Left lung (tissue), 10 donors: ENCODE data around the gene KRTAP19-5. TPM values are rescaled to one million over a fixed set of nuclear protein-coding genes. Genes with fewer than 3 reads are reported as not detected.

Experiments
- ATAC-seq: fragments of 200-7000 bp; cut with Tn5 transposase; one replicate; pipeline ENCODE4 v1.9.1; 2020; ENCODE audit warnings: moderate library complexity
- DNase-seq, 4 donors: peaks; one replicate each; pipeline ENCODE4 v3.0.0-alpha.2; 2013 to 2020
- H3K27ac ChIP-seq, 2 donors: fragments of 200-600 bp; sonication (generic) in 1 of 2; one replicate each; pipeline versions ENCODE4 v1.5.0 to v1.8.0; 2020 to 2021
- H3K27me3 ChIP-seq, 2 donors: fragments of 200-600 bp; sonication (generic) in 1 of 2; one replicate each; pipeline versions ENCODE4 v1.5.0 to v1.8.0; 2020 to 2021
- H3K36me3 ChIP-seq, 2 donors: fragments of 200-600 bp; sonication (generic) in 1 of 2; one replicate each; pipeline versions ENCODE4 v1.5.0 to v1.8.0; 2020 to 2021
- H3K4me1 ChIP-seq, 2 donors: fragments of 200-600 bp; one replicate each; pipeline ENCODE4 v1.8.0; 2021
- H3K4me3 ChIP-seq, 2 donors: fragments of 200-600 bp; sonication (generic) in 1 of 2; one replicate each; pipeline versions ENCODE4 v1.5.0 to v1.8.0; 2020 to 2021; ENCODE audit warnings: mild to moderate bottlenecking in 1 of 2
- H3K9me3 ChIP-seq, 2 donors: fragments of 200-600 bp; sonication (generic) in 1 of 2; one replicate each; pipeline versions ENCODE4 v1.5.0 to v1.8.0; 2020 to 2021
- CTCF ChIP-seq, 2 donors: fragments of 200-600 bp; sonication (generic) in 1 of 2; IDR thresholded peaks; one replicate each; pipeline versions ENCODE4 v1.5.0 to v1.8.0; 2021; ENCODE audit warnings: antibody characterized with exemption in 2 of 2
- intact Hi-C, 2 donors: fragments of 100-400 bp; cut with DNase I; formaldehyde crosslinking; loops; one replicate each; pipeline versions ENCODE4 v1.11.2 to v1.14.2; 2022
- polyA plus RNA-seq, 6 donors: library from polyadenylated mRNA; unstranded; fragments of 120-200 nt; gene quantifications; one replicate each; pipeline ENCODE4 v1.2.1, GENCODE V29; 2013; ENCODE audit not compliant: insufficient read length in 6 of 6
- total RNA-seq, 2 donors: library from RNA; stranded (reverse); fragmentation: NEBNext Ultra II Directional; extraction: Animal tissue kit (Norgen Biotek cat#: 25700); gene quantifications; one replicate each; pipeline ENCODE4 v1.2.1, GENCODE V29; 2021
- donor health status: DM: no; HTN: yes; CAD: no.
- donor health status: DM: no; HTN: no; CAD: no.

KRTAP19-5 gene
- total and polyA plus RNA-seq, 8 donors = not detected

- TF ChIP-seq CTCF (IDR thresholded peaks at IDR 0.05) = no peak
- Histone ChIP-seq H3K4me3 (no peak within 1 kb of the TSS), H3K27ac (no peak within 1 kb of the TSS), H3K36me3 (no peaks in the 10 kb centered on the region), H3K27me3 (no peaks in the 10 kb centered on the region), H3K9me3 (no peaks in the 10 kb centered on the region), H3K4me1 (no peaks in the 10 kb centered on the region)
- DNase-seq (no peak), ATAC-seq (no peak)
- intact Hi-C loops = no loop called here
Measured at GRCh38 chr21:30480145-30480544, 21.8 kb downstream of the KRTAP19-5 start, which contains the start of gene KRTAP19-1. Gene KRTAP19-1, minus strand, starts transcription at chr21:30480367. Its CDS starts 50 bp downstream, at chr21:30480317.

- Histone ChIP-seq H3K36me3 (no peaks in the 10 kb centered on the region), H3K9me3 (no peaks in the 10 kb centered on the region), H3K27ac (no peak overlapping the region), H3K27me3 (no peaks in the 10 kb centered on the region), H3K4me3 (no peak overlapping the region), H3K4me1 (no peaks in the 10 kb centered on the region)
- intact Hi-C loops = no loop called here
- TF ChIP-seq CTCF (IDR thresholded peaks at IDR 0.05) = no peak
- ATAC-seq (no peak), DNase-seq (no peak)
Measured at GRCh38 chr21:30479259-30479658, 22.7 kb downstream of the KRTAP19-5 start.

GRCh38 chr21:30478004-30478403 lies 23.9 kb downstream of the KRTAP19-5 start:
- Histone ChIP-seq H3K27ac (no peak overlapping the region), H3K4me3 (no peak overlapping the region), H3K27me3 (no peaks in the 10 kb centered on the region), H3K9me3 (no peaks in the 10 kb centered on the region), H3K4me1 (no peaks in the 10 kb centered on the region), H3K36me3 (no peaks in the 10 kb centered on the region)
- TF ChIP-seq CTCF (IDR thresholded peaks at IDR 0.05) = no peak
- no peak for ATAC-seq
- intact Hi-C loops = no loop called here
- DNase-seq = no peak

GRCh38 chr21:30468900-30469714 lies 32.8 kb downstream of the KRTAP19-5 start:
- Histone ChIP-seq H3K4me3 (no peak overlapping the region), H3K36me3 (no peaks in the 10 kb centered on the region), H3K9me3 (no peaks in the 10 kb centered on the region), H3K4me1 (no peaks in the 10 kb centered on the region), H3K27ac (no peak overlapping the region), H3K27me3 (no peaks in the 10 kb centered on the region)
- no peak for TF ChIP-seq CTCF (IDR thresholded peaks at IDR 0.05)
- DNase-seq (no peak), ATAC-seq (no peak)
- intact Hi-C loops = no loop called here

- H3K27ac ChIP-seq = no peak overlapping the region
- no peaks in the 10 kb centered on the region for H3K9me3 ChIP-seq
- no peaks in the 10 kb centered on the region for H3K36me3 ChIP-seq
- DNase-seq = no peak
- no peaks in the 10 kb centered on the region for H3K27me3 ChIP-seq
- ATAC-seq = no peak
- H3K4me1 ChIP-seq = no peaks in the 10 kb centered on the region
- H3K4me3 ChIP-seq = no peak overlapping the region
- intact Hi-C loops = no loop called here
- peak in 1 of 2 donors; percentile 17 for TF ChIP-seq CTCF (IDR thresholded peaks at IDR 0.05)
Measured at GRCh38 chr21:30463713-30464112, 38.2 kb downstream of the KRTAP19-5 start.

Other genes with a start within 250 kb of the KRTAP19-5 start
- gene KRTAP24-1, start 219.2 kb downstream of the KRTAP19-5 start, total RNA-seq = not detected
- not detected for gene KRTAP24-1, start 219.2 kb downstream of the KRTAP19-5 start, polyA plus RNA-seq
- not detected for gene KRTAP25-1, start 212.6 kb downstream of the KRTAP19-5 start, total RNA-seq
- gene KRTAP25-1, start 212.6 kb downstream of the KRTAP19-5 start, polyA plus RNA-seq = not detected
- gene KRTAP26-1, start 181.8 kb downstream of the KRTAP19-5 start, total RNA-seq = not detected
- not detected for gene KRTAP26-1, start 181.8 kb downstream of the KRTAP19-5 start, polyA plus RNA-seq
- not detected for gene KRTAP27-1, start 164.4 kb downstream of the KRTAP19-5 start, total RNA-seq
- gene KRTAP27-1, start 164.4 kb downstream of the KRTAP19-5 start, polyA plus RNA-seq = not detected
- gene KRTAP23-1, start 153.5 kb downstream of the KRTAP19-5 start, total RNA-seq = not detected
- gene KRTAP23-1, start 153.5 kb downstream of the KRTAP19-5 start, polyA plus RNA-seq = not detected
- not detected for gene KRTAP13-2, start 129.9 kb downstream of the KRTAP19-5 start, total RNA-seq
- not detected for gene KRTAP13-2, start 129.9 kb downstream of the KRTAP19-5 start, polyA plus RNA-seq
- gene KRTAP13-1, start 106.1 kb downstream of the KRTAP19-5 start, total RNA-seq = not detected
- gene KRTAP13-1, start 106.1 kb downstream of the KRTAP19-5 start, polyA plus RNA-seq = not detected
- gene KRTAP13-3, start 76.2 kb downstream of the KRTAP19-5 start, total RNA-seq = not detected
- gene KRTAP13-3, start 76.2 kb downstream of the KRTAP19-5 start, polyA plus RNA-seq = not detected
- not detected for gene KRTAP13-4, start 71.9 kb downstream of the KRTAP19-5 start, total RNA-seq
- gene KRTAP13-4, start 71.9 kb downstream of the KRTAP19-5 start, polyA plus RNA-seq = not detected
- gene KRTAP15-1, start 61.9 kb downstream of the KRTAP19-5 start, total RNA-seq = not detected
- gene KRTAP15-1, start 61.9 kb downstream of the KRTAP19-5 start, polyA plus RNA-seq = not detected
- not detected for gene KRTAP19-1, start 21.8 kb downstream of the KRTAP19-5 start, total RNA-seq
- gene KRTAP19-1, start 21.8 kb downstream of the KRTAP19-5 start, polyA plus RNA-seq = not detected
- not detected for gene KRTAP19-2, start 14.7 kb downstream of the KRTAP19-5 start, total RNA-seq
- gene KRTAP19-2, start 14.7 kb downstream of the KRTAP19-5 start, polyA plus RNA-seq = not detected
- gene KRTAP19-3, start 10.1 kb downstream of the KRTAP19-5 start, total RNA-seq = not detected
- gene KRTAP19-3, start 10.1 kb downstream of the KRTAP19-5 start, polyA plus RNA-seq = not detected
- not detected for gene KRTAP19-4, start 5.0 kb downstream of the KRTAP19-5 start, total RNA-seq
- gene KRTAP19-4, start 5.0 kb downstream of the KRTAP19-5 start, polyA plus RNA-seq = not detected
- not detected for gene KRTAP19-6, start 39.7 kb upstream of the KRTAP19-5 start, total RNA-seq
- not detected for gene KRTAP19-6, start 39.7 kb upstream of the KRTAP19-5 start, polyA plus RNA-seq
- not detected for gene KRTAP19-7, start 59.2 kb upstream of the KRTAP19-5 start, total RNA-seq
- not detected for gene KRTAP19-7, start 59.2 kb upstream of the KRTAP19-5 start, polyA plus RNA-seq
- not detected for gene KRTAP22-2, start 88.3 kb upstream of the KRTAP19-5 start, total RNA-seq
- gene KRTAP22-2, start 88.3 kb upstream of the KRTAP19-5 start, polyA plus RNA-seq = not detected
- gene KRTAP6-3, start 90.3 kb upstream of the KRTAP19-5 start, total RNA-seq = not detected
- not detected for gene KRTAP6-3, start 90.3 kb upstream of the KRTAP19-5 start, polyA plus RNA-seq
- gene KRTAP6-2, start 96.8 kb upstream of the KRTAP19-5 start, total RNA-seq = not detected
- gene KRTAP6-2, start 96.8 kb upstream of the KRTAP19-5 start, polyA plus RNA-seq = not detected
- not detected for gene KRTAP22-1, start 98.9 kb upstream of the KRTAP19-5 start, total RNA-seq
- gene KRTAP22-1, start 98.9 kb upstream of the KRTAP19-5 start, polyA plus RNA-seq = not detected
- gene KRTAP6-1, start 111.8 kb upstream of the KRTAP19-5 start, total RNA-seq = not detected
- not detected for gene KRTAP6-1, start 111.8 kb upstream of the KRTAP19-5 start, polyA plus RNA-seq
- not detected for gene KRTAP20-1, start 114.3 kb upstream of the KRTAP19-5 start, total RNA-seq
- gene KRTAP20-1, start 114.3 kb upstream of the KRTAP19-5 start, polyA plus RNA-seq = not detected
- gene KRTAP20-4, start 118.5 kb upstream of the KRTAP19-5 start, total RNA-seq = not detected
- gene KRTAP20-4, start 118.5 kb upstream of the KRTAP19-5 start, polyA plus RNA-seq = not detected
- gene KRTAP20-2, start 133.1 kb upstream of the KRTAP19-5 start, total RNA-seq = not detected
- gene KRTAP20-2, start 133.1 kb upstream of the KRTAP19-5 start, polyA plus RNA-seq = not detected
- not detected for gene KRTAP20-3, start 140.7 kb upstream of the KRTAP19-5 start, total RNA-seq
- not detected for gene KRTAP20-3, start 140.7 kb upstream of the KRTAP19-5 start, polyA plus RNA-seq
- not detected for gene KRTAP21-3, start 216.6 kb upstream of the KRTAP19-5 start, total RNA-seq
- not detected for gene KRTAP21-3, start 216.6 kb upstream of the KRTAP19-5 start, polyA plus RNA-seq
- not detected for gene KRTAP21-2, start 245.1 kb upstream of the KRTAP19-5 start, total RNA-seq
- not detected for gene KRTAP21-2, start 245.1 kb upstream of the KRTAP19-5 start, polyA plus RNA-seq